NCI-H146 treated with DMSO at 0.1 percent for 48 hours (cell line): ENCODE data around the gene PI4KA.

Experiments
- DNase-seq: peaks from one replicate; lab custom pipeline; 2025; ENCODE audit not compliant: unreplicated experiment; lab: John Stamatoyannopoulos, UW

PI4KA gene

GRCh38 chr22:20794650-20795413 is 63.8 kb downstream of the PI4KA start:
- DNase-seq, result no peak

DNA sequence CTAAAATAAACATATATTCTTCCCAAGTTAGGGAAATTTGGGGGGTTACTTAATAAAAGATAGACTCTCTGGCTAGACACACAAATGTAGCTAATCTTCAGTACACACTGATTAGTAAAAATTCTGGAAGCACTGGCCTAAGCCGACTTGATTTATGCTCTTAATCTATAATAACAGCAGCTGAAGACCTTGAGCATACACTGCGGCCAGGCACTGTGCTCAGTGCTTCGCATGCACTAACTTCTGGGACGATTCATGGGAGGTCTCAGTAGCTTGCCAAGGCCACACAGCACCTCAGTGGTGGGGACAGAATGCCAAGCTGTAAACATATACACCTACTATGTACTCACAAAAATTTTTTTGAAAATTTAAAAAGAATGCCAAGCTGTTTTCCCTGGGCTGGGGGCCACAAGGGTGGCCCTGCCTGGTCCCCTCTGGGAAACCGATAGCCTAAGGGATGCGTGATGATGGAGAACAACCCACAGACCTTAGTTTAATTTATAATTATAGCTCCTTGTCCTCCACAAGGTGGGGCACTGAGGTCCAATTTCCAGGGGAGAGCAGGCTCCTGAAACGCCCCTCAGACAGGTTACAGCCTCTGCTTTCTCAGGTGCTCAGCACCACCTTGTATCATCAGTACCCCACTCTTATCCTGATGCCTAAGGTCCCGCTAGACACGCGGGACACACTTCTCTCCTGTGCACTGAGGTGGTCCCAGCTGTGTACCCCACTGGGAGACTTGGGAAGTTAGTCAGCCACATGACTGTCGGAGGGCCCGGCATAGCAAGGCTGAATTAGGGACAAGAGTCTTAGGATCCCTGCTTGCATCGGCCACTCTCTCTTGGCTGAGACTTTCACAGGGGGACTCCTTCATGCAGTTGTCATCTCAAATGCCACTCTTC is 64.6 kb downstream of the PI4KA start:
- no peak for DNase-seq

GRCh38 chr22:20792966-20793728 is 65.5 kb downstream of the PI4KA start:
- DNase-seq, result no peak

DNA sequence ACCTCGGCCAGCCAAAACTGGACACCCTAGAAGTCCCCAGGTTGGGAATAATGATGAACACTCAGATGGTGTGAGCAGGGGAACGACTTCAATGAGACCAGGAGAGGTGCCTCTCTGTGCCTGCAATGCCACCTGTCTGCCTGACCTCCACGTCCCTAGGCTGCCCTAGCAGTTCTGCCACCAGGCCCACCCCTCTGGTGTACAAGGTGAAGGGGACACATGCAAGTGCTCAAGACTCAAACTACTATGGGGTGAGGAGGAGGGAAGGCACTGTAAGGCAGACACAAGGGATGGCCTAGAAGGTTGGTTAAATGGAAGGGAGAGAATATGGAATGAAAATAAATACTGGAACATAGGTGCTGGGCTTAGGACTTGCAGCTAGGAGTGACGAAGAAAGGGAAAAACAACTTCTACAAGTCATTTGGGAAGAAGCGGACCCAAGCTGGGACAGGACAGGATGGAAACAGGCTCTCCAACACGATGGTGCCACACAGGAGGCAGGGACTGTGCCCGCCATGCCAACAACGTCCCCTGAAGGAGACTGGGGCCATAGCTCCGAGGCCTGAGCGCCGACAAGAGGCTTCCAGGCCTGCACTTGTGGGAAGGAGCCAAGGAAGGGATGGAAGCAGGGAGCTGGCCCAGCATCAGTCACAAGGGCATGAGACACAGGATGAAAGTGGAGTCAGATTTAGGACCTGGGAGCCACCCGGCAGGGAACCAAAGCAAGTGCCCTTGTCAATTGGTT is 66.2 kb downstream of the PI4KA start:
- no peak for DNase-seq

GRCh38 chr22:20788627-20789344 is 69.8 kb downstream of the PI4KA start:
- no peak for DNase-seq

DNA sequence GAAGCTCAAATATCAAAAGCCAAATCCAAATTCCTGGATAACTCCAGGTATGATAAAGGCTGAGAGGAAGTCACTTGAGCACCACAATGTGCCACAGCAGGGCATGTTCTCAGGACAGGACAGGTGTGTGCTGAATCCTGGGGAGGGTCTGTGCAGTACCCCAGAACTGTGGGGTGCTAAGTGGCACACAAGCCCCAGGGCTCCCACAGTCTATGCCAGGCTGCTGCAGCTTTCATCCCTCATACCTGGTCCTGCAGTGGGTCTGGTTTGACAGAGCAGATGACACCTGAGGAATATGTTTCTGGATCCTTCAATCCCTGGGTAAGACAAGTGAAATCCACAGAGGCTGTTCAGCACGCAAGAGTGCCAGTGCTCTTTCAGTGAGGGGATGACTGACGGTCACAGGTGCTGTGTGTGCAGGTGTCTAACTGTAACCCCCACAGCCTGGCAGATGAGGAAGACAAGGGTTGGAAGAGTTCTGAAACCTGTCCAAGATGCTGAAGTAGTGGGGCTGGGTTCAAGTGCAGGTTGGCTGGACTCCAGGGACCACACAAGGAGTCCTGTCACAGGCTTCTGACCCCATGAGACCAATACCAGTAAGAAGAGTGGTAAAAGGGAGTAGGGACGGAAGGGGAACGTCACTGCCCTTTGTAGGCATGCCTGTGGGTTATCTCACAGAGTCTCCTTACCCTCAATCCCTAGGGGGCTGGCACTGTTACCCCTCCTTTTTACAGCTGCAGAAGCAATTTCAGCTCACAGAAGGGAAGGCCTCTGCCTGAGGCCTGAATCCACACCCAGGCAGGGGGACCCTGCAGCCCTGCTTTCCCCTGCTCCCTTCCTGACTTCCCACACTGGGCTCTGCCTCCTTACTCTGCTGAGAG is 70.6 kb downstream of the PI4KA start:
- no peak for DNase-seq

DNA sequence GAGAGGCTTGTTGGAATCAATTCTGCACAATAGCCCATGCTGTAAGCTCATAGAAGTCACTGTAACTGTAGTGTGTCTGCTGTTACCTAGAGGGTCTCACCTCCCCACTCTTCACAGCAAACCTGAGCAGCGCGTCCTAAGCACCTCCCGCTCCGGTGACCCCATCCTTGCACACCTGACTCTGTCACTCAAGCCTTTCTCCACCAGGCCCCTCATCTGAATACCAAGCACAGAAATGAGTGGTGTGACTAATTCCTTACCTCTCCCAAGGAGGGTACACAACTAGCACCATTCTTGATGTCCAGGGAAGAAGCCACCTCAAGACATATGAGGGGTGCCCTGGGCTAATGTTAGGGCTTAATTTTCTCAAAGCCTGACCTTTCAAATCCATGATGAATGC is 71.4 kb downstream of the PI4KA start:
- DNase-seq, result no peak

- no peak for DNase-seq
These were observed 72.1 kb downstream of the PI4KA start for GRCh38 chr22:20786536-20786979.

DNA sequence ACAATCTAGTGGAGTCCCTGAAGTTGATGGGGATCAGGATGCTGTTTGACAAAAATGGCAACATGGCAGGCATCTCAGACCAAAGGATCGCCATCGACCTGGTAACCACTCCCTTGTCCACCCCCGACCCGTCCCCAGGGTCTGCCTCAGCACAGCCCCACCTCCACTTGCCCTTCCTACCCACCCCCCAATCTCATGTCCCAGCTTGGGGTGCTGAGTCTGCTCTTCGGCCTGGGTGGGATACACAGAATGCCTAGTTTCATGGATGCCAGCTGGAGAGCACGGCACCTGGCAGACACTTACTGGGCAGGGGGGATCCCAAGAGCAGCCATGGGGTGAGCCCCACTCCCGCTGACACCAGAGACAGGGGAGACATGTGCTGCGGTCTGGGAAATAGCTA is 72.6 kb downstream of the PI4KA start:
- DNase-seq, result no peak

DNA sequence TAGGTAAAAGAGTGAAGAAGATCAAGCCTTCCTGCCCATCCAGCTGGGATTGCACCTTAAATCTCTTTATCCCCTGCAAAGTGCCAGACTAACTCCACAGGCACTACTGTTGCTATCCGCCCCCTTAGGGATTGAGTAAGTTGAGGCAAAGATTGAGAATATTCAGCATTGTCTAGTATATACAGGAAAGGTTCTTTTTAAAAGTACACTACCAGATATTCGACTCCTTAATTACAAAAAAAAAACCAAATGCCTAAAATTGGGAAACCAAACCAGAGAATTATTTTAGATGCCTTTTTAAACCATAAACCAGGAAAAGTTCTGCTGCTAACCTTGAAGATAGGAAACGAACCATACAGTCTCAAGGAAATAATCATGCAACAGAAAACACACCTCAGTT is 73.2 kb downstream of the PI4KA start:
- no peak for DNase-seq

DNA sequence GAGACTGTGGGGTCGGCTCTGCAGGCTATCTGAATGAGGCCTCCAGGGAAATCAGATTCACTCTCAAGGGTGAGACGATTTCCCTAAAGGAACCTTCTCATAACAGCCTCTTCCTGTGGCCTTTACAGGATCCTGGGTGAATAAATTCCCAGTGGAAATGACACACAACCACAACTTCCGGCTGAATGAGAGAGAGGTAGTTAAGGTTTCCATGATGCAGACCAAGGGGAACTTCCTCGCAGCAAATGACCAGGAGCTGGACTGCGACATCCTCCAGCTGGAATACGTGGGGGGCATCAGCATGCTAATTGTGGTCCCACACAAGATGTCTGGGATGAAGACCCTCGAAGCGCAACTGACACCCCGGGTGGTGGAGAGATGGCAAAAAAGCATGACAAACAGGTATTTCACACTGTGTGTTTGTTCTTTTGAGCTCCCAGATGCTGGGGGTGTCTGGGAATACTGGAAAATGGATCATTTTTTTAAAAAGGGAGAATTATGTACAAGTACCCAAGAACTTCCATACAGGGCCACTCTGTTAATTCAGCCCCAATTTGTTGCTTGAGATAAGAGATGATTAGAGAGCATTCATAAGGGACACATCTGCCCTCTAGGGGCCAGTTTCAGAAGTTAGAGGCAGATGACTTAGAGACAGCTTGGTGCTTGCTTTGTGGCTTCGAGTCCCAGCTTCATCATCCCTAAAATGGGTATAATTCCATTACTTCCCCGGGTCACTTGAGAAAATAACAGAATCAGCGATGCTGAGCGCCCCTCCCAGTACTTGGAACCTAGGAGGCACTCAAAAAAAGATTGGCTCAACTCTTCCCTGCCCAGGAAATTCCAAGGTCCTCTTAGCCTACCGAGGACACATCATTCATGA is 74.5 kb downstream of the PI4KA start:
- peak; percentile 23 for DNase-seq

DNA sequence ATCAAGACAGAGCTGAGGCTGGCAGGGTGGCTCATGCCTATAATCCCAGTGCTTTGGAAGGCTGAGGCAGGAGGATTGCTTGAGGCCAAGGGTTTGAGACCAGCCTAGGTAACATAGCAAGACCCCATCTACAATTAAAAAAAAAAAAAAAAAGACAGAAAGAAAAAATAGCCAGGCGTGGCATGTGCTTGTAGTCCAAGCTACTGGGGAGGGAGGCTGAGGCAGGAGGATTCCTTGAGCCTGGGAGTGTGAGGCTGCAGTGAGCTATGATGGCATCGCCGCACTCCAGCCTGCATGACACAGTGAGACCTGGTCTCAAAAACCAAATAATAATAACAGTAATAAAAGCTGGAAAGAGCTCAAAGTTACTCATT is 75.3 kb downstream of the PI4KA start:
- DNase-seq, result no peak

GRCh38 chr22:20782596-20783299 is 75.9 kb downstream of the PI4KA start:
- DNase-seq, result no peak

- DNase-seq, result no peak
These were observed 76.5 kb downstream of the PI4KA start for GRCh38 chr22:20782083-20782482.

DNA sequence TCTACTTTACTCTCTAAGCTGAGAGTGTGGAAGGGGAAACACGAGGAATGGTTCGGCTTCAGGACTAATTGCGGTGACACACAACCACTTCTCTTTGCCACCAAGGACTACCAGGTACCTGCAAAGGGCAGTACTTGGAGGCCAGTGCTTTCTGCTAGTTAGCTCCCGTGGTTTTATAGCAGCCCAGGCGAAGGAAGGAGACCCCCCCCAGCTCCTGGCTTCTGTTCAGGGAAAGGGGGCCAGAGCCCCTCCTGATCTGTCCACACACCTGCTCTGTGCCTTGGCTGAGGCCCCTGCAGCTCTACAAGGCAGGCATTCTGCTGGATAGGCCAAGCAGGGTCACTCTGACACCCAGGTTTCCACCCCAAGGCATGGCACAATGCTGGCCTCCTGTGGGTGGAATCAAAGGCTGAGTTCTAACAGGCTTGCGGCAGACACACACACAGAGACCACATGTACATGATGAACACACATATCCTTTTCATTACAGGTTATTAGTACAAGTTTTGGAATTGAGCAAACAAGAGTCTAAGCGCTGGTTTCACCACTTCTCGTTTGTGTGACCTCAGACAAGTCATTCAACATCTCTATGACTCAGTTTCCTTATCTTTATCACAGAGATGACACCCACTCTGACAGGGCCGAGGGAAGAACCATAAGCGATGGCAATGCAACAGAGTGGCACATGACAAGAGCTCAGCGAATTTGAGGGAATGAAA is 77.2 kb downstream of the PI4KA start:
- DNase-seq, result no peak

GRCh38 chr22:20779818-20780158 is 78.8 kb downstream of the PI4KA start:
- no peak for DNase-seq
